UCSD-AML1 (cell line): ENCODE data around the gene AGBL4.

Experiments
- DNase-seq: peaks from one replicate; lab custom pipeline; 2025; ENCODE audit not compliant: unreplicated experiment; lab: John Stamatoyannopoulos, UW

Gene AGBL4

GRCh38 chr1:48851638-48852037 lies 1172.1 kb downstream of the AGBL4 start:
- no peak for DNase-seq

GRCh38 chr1:48848035-48848434 lies 1175.7 kb downstream of the AGBL4 start:
- no peak for DNase-seq

- DNase-seq = no peak
These were observed 1177.3 kb downstream of the AGBL4 start for GRCh38 chr1:48846441-48846840.

GRCh38 chr1:48844187-48844586 lies 1179.6 kb downstream of the AGBL4 start:
- DNase-seq = no peak

GRCh38 chr1:48841966-48842365 lies 1181.8 kb downstream of the AGBL4 start:
- no peak for DNase-seq

GRCh38 chr1:48841461-48841860 lies 1182.3 kb downstream of the AGBL4 start:
- no peak for DNase-seq

GRCh38 chr1:48831120-48831978 lies 1192.4 kb downstream of the AGBL4 start:
- DNase-seq = no peak

- no peak for DNase-seq
These were observed 1193.0 kb downstream of the AGBL4 start for GRCh38 chr1:48830715-48831114.

- no peak for DNase-seq
These were observed 1194.3 kb downstream of the AGBL4 start for GRCh38 chr1:48829446-48829845.

GRCh38 chr1:48823168-48823567 lies 1200.6 kb downstream of the AGBL4 start:
- DNase-seq = no peak

GRCh38 chr1:48820491-48820890 lies 1203.3 kb downstream of the AGBL4 start:
- DNase-seq = no peak

- DNase-seq = peak; percentile 50
These were observed 1206.1 kb downstream of the AGBL4 start for GRCh38 chr1:48817505-48818114.

GRCh38 chr1:48810740-48811139 lies 1213.0 kb downstream of the AGBL4 start:
- DNase-seq = no peak

GRCh38 chr1:48808496-48808895 lies 1215.3 kb downstream of the AGBL4 start:
- no peak for DNase-seq

- no peak for DNase-seq
These were observed 1216.0 kb downstream of the AGBL4 start for GRCh38 chr1:48807554-48808260.

- DNase-seq = no peak
These were observed 1220.3 kb downstream of the AGBL4 start for GRCh38 chr1:48803474-48803873.

GRCh38 chr1:48794816-48795215 lies 1228.9 kb downstream of the AGBL4 start:
- no peak for DNase-seq

GRCh38 chr1:48793863-48794262 lies 1229.9 kb downstream of the AGBL4 start:
- peak; percentile 39 for DNase-seq

GRCh38 chr1:48792961-48793360 lies 1230.8 kb downstream of the AGBL4 start:
- DNase-seq = no peak

GRCh38 chr1:48790397-48790796 lies 1233.4 kb downstream of the AGBL4 start:
- DNase-seq = no peak

GRCh38 chr1:48789903-48790302 lies 1233.9 kb downstream of the AGBL4 start:
- no peak for DNase-seq

GRCh38 chr1:48785869-48786268 lies 1237.9 kb downstream of the AGBL4 start:
- DNase-seq = no peak
